Measurements from ENCODE around the gene KSR2.

KSR2 gene

DNA sequence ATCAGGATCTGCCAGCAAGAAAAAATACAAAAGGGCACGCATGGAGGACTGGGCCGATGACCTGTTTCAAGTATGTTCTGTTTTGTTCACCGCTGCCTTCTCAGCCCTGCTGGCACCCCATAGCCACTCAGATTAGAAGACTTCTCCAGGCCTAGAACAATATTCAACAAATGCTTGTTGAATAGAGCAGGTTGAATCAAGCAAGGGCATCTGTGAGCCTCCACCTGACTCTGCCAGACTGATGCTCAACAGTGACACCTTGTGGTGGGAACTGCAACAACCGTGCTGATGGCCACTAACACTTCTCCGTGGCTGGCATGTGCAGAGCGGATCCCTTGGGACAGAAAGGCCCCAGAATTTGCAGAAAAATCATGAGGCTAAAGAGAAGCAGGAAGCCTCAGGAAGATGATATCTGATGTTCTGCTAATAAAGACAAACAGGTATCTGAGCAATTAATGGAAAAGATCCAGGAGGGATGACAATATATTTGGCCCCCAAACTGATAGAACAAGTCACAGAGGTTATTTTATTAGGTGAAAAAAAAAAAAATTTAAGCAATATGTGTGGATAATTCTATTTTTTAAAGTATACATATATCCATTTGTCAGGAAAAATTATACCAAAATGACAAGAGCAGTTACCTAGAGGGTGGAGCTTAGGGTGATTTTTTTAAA is 114.3 kb downstream of the KSR2 start:
- peak; percentile 32 for DNase-seq

- no peak for DNase-seq
Observed at GRCh38 chr12:117853600-117853999, 115.2 kb downstream of the KSR2 start.

DNA sequence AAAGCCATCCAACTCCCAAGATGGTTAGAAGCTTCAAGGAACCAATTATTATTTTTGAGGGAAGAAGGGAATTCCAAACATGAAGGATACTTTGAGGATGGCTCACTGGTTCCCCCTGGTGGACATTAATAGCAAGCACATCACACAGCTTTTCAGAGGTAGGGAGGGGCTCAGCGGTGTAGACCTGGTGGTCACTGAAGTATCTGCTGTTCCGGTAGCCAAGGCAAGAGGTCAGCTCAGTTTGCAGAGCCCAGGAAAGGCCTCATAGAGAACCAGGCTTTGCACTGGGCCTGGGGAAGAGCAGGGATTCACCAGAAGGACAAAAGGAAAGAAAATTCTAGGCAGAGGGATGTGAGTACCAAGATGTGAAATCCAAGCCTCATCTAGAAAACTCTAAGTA is 118.7 kb downstream of the KSR2 start:
- peak; percentile 24 for DNase-seq

- DNase-seq = no peak
Observed at GRCh38 chr12:117847371-117847770, 121.4 kb downstream of the KSR2 start.

DNA sequence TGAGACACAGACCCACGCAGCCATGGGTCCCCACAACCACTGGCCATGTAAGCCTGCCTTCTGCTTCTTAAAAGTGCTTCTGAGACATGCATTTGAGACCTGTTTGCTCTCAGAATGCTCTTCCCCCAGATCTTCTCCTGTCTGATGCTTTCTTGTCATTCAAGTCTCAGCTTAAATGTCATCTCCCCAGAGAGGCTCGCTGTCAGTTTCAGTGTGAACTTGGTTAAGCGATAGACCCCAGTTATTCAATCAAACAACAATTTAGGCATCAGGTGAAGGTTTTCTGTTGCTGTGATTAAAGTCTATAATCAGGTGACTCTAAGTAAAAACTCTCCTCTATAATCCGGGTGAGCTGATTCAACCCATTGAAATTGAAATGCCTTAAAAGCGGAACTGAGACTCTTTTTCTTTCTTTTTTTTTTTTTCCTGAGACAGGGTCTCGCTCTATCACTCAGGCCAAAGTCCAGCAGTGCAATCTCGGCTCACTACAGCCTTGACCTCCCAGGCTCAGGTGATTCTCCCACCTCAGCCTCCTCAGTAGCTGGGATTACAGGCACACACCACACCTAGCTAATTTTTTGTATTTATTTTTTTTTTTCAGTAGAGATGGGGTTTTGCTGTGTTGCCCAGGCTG is 123.4 kb downstream of the KSR2 start:
- no peak for DNase-seq

DNA sequence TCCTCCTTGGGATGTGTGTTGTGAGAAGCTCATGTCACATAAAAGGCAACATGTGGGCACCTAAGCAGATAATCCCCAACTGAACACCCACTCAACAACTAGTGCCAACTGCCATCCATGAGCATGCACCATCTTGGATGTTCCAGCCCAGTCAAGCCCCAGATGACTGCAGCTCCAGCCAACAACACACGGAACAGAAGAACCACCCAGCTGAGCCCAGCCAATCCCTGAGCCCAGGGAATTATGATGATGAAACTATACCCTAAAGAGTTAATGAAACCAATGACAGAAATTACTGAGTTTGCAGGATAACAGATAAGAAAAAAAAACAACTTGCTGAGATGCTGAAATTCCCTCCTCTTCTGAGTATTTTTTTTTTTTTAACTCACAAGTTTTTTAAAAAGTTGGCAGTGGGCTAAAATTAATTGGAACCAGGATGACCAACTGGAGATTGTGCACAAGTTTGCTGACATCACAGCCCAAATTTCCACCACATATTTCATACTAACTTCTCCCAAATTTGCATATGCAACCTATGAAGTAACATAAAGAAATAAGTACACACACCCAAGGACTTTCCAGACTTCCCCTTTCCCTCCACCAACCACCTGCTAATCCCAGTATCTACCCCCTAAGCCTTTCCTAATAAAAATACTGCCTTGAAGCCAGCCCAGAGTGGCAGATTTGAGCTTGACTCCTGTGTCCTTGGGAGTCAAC is 124.5 kb downstream of the KSR2 start:
- DNase-seq = no peak

DNA sequence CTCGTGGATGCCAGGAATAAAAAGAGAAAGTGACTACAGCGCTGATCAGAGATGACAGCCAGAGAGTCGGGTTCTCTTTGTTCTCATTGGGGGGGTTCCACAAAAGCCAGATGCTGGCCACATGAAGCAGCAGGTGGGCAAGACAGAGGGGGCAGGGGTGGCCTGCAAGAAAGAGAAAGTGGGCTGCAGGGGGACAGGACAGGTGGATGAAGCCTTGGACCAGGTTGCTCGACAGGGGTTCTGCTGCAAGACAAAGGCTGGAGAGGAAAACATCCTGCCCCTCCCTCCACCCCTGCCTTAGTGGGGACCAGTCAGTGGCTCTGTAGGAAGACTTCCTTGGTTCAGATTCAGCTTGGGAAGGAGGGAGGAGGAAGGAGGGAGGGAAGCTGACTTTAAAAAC is 126.2 kb downstream of the KSR2 start:
- no peak for DNase-seq

- no peak for DNase-seq
Observed at GRCh38 chr12:117842220-117842619, 126.6 kb downstream of the KSR2 start.

DNA sequence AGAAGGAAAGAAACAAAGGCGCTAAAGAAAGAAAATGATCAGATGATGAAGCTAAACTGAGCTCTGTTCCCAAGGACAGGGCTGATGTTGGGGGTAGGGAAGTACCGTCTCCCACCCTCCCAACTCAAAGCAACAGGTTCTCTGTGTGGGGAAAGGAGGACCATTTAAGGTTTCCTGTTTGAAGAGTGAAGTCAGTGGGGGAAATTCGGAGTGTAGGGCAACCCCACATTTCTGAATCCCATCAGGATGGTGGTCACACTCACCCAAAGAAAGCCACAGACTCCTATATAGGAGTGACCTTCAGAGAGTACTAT is 131.1 kb downstream of the KSR2 start:
- DNase-seq = no peak

GRCh38 chr12:117836999-117837736 is 131.6 kb downstream of the KSR2 start:
- peak; percentile 41 for DNase-seq

DNA sequence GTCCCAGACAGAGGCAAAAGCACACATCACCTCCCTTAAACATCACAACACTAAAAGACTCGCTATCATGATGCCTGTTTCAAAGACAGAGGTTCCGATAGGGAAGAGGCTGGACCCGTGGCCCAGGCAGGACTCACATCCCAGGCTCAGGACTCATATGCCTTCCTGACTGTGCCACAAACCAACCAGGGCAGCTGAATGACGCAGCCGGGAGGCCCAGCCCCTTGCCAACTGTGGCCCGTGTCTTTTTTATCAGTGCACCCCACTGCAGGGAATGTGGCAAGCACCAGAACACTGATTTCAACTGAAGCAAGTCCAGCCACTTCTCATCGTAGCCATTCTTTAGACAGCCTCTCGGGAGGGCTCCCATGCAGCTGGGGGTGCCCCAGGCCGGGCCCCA is 132.3 kb downstream of the KSR2 start:
- no peak for DNase-seq

DNA sequence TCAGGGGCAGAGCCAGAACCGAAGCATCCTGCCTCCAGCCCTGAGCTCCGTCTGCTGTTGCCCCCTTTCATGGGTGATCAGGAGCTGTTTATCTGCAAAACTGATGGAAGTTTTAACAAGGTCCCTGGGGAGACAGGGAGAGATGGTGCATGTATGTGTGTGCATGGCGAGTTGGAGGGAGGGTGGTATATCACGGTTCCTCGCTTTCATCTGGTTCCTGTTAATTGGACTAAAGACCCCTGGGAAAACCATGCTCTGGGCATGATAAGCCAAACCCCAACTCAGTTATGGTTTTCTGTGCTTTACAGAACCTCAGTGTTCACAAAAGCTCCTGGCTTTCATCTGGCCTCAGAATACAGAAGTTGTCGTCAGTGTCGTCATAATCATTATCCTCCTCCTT is 133.6 kb downstream of the KSR2 start:
- no peak for DNase-seq

DNA sequence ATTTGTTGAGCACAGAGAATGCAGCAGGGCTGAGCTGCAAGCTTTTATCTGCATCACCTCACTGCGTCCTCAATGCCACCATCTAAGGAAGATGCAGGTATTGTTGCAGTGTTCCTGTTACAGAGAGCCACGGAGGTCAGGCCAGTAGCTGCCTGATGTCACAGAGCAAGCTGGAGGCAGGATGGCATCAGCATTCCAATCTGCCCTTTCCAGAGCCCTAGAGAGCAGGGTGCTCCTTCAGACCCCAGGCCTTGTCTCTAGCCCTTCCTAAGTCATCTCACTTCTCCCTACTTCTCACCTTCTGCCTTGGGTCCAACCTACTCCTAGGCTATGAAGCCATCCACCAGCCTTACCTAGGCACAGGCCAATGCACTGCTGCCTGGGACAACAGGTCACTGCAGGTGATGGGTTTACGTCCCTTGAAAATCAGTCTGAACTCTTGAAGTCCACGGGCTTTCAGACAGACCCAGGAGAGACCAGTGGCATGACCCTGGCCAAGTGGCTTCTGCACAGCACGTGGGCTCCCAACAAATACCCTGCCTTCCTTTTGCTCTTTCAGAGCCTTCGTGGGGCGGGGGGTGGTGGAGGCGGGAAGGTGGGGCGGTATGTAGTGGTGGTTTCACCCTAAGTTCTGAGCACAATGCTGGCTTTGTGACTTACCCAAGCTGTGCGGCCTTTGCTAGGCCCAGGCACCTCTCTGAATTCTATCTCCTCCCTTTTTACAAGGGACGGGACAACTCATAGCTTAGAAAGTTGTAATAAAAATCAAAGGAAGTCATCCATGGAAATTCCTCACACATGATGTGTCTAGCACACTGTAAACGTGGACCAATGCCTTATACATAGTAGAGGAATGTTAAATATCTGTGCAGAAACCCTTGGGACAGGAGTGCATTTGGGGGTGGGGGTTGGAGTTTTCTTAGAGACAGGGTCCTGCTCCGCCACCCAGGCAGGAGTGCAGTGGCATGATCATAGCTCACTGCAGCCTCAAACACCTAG is 136.0 kb downstream of the KSR2 start:
- DNase-seq = no peak

DNA sequence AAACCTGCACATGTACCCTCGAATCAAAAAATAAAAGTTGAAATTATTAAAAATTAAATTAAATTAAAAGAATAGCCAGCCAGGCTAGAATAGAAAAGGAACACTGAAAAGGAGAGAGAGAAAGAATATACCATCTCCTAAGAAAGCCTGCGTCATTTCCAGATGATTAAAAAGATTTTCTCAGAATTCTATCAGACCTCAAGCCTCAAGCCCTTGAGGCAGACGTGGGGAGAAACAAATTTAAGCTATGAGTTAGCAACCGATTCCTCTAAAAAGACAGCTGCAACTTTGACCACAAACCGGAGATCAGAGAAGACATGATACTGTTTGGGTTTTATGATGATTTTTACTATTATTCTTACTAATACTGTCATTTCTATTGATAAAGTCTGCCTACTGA is 138.3 kb downstream of the KSR2 start:
- DNase-seq = no peak

GRCh38 chr12:117829108-117829507 is 139.7 kb downstream of the KSR2 start:
- no peak for DNase-seq

- no peak for DNase-seq
Observed at GRCh38 chr12:117827660-117828059, 141.1 kb downstream of the KSR2 start.

DNA sequence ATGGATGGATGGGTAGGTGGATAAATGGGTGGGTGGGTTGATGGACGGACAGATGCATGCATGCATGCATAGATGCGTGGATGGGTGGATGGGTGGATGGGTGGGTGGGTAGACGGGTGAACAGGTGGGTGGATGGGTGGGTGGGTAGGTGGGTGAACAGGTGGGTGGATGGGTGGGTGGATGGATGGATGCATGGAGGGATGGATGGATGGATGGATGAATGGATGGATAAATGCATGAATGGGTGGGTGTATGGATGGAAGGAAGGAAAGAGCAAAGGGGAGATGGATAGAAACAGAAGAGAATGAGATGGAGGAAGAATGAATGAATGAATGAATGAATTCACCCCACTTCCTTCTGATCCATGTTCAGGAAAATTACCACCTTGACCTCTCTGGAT is 143.0 kb downstream of the KSR2 start:
- no peak for DNase-seq

DNA sequence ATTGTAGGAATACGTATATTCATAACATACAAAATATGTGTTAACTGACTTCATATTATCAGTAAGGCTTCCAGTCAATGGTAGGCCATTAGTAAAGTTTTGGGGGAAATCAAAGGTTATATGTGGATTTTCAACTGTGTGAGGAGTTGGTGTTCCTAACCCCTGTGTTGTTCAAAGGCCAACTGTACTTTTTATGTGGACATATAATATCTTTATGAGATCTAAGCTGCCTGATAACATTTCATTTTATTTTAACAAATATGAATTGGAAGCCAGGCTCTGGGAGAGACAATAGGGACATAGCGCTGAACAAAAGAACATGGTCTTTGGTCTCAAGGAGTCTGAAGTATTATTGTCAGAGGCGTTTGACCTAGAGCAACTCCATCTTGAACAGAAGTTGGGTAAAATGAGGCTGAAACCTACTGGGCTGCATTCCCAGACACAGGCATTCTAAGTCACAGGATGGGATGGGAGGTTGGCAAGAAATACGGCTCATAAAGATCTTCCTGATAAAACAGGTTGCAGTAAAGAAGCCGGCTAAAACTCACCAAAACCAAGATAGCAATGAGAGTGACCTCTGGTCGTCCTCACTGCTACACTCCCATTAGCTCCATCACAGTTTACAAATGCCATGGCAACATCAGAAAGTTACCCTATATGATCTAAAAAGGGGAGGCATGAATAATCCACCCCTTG is 147.2 kb downstream of the KSR2 start:
- DNase-seq = no peak

DNA sequence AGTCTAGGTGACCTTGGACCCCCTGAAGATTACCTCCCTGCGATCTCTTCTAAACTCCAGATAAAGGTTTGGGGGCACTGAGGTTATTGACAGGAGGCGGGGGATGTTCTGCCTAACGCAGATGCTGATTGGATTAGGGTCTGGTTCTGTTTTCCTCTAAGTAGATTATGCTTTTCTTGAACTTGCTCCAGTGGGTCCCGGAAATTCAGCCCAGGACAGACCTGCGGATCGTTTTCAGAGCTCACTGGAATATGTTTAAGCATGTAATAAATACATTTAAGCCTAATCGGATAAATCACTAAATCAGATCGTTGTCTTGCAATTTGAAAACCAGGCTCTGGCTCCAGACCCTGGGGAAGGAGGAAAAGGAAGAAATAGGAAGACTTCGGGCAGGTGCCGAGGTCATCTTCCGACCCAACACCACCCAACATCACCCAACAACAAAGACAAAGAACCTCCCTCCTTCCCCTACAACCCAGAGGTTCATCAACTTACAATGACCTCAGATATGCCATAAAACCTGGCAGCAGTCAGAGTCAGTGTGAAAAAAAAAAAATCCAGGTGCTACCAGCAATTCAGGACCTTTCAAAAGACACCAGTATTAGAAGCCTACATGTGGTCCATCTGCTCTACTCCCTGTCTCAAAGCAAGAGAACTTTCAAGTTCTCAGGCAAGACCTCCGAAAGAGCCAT is 148.4 kb downstream of the KSR2 start:
- DNase-seq = no peak

DNA sequence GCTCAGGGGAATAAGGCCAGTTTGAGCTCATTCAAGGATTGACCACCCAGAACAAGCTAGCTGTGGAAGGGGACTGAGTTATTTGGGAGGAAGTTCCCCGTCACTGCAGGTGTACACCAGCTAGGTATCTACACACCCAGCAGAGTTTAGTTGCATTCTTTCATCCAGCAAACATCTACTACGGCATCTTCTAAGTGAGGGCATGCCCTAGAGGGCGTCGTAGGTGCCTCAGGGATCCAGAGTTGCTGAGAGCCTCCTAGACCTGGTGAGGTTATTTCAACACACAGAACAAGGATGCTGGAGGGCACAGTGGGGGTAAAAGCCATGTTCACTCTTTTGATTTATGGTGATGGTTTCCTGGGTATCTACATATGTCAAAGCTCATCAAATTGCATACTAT is 149.6 kb downstream of the KSR2 start:
- no peak for DNase-seq

- DNase-seq = no peak
Observed at GRCh38 chr12:117818400-117818799, 150.4 kb downstream of the KSR2 start.

Data from NCI-H226 (cell line).